Muscle layer of colon (tissue), 2 donors: ENCODE results near the gene GAS2L3.
"Not testable (repeated sequence)": the region's sequence is repeated elsewhere in the genome, so short reads cannot be mapped to it uniquely, and the experiment has no call there.

ENCODE experiments used
- H3K27ac ChIP-seq: one replicate; pipeline ENCODE4 v1.7.0; 2013; ENCODE audit warnings: low read depth, mild to moderate bottlenecking, low read length, moderate library complexity
- H3K27me3 ChIP-seq, 2 donors: one replicate each; pipeline ENCODE4 v1.7.0; 2013; ENCODE audit warnings: low read length in 2 of 2, mild to moderate bottlenecking in 2 of 2; ENCODE audit not compliant: insufficient read depth in 2 of 2, control insufficient read depth in 1 of 2
- H3K36me3 ChIP-seq: one replicate; pipeline ENCODE4 v1.7.0; 2013; ENCODE audit warnings: mild to moderate bottlenecking, low read length; ENCODE audit not compliant: insufficient read depth
- H3K4me1 ChIP-seq: one replicate; pipeline ENCODE4 v1.7.0; 2013; ENCODE audit warnings: mild to moderate bottlenecking, low read length; ENCODE audit not compliant: insufficient read depth
- H3K4me3 ChIP-seq, 2 donors: one replicate each; pipeline ENCODE4 v1.7.0; 2013; ENCODE audit warnings: low read length in 2 of 2, low read depth in 1 of 2, mild to moderate bottlenecking in 1 of 2, moderate library complexity in 1 of 2
- H3K9ac ChIP-seq: one replicate; pipeline ENCODE4 v1.7.0; 2013; ENCODE audit warnings: low read length
- H3K9me3 ChIP-seq: one replicate; pipeline ENCODE4 v1.7.0; 2013; ENCODE audit warnings: mild to moderate bottlenecking, low read length
- donor health status: abdominal sarcoma.
- donor health status: Adenocarcinoma of cecum.

GAS2L3 gene

DNA sequence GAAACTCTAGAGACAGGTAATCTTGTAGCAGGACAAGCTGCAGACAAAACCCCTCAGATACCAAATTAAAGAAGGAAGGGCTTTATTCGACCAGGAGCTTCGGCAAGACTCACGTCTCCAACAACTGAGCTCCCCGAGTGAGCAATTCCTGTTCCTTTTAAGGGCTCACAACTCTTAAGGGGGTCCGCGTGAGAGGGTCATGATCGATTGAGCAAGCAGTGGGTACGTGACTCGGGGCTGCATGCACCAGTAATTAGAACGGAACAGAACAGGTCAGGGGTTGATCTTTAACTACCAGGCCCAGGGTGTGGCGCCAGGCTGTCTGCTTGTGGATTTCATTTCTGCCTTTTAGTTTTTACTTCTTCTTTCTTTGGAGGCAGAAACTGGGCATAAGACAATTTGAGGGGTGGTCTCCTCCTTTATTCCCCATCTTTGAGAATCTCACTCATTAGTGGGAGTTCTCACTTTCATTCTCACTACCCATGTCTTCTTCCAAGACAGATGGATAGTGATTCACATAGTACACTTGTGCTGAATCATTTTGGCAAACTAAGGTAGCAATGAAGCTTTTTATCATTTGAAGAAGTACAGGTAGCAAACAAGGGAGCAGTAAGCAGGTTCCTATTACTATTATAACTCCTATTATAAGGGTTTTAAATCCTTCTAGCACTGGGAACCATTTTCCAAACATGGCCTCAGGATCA lies 59.8 kb downstream of the GAS2L3 start:
- not testable (repeated sequence) for H3K27me3 ChIP-seq, H3K27ac ChIP-seq, H3K36me3 ChIP-seq, H3K9me3 ChIP-seq, H3K4me1 ChIP-seq, H3K9ac ChIP-seq, H3K4me3 ChIP-seq

DNA sequence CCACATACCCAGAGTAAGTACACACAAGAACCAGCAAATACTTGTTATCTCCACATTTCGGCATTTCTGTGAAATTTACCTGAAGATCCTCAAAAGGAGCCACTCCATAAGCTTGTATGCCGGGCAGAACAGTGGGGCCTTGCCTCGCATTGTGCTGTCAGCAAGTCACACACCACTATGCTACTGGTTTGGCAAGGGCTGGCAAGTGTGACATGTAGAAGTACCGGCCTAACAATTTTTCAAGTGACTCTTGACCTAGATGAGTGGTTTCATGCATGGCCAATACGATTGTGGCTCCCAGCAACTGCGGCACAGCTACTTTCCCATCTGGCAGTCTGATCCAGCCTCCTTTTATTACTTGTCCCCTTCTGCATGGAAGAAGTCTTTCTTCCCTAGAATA lies 69.8 kb downstream of the GAS2L3 start:
- Histone ChIP-seq H3K4me3 (no peak overlapping the region), H3K9ac (no peak overlapping the region), H3K27ac (no peak overlapping the region), H3K9me3 (no peaks in the 10 kb centered on the region), H3K27me3 (no peaks in the 10 kb centered on the region), H3K4me1 (no peaks in the 10 kb centered on the region), H3K36me3 (no peaks in the 10 kb centered on the region)

DNA sequence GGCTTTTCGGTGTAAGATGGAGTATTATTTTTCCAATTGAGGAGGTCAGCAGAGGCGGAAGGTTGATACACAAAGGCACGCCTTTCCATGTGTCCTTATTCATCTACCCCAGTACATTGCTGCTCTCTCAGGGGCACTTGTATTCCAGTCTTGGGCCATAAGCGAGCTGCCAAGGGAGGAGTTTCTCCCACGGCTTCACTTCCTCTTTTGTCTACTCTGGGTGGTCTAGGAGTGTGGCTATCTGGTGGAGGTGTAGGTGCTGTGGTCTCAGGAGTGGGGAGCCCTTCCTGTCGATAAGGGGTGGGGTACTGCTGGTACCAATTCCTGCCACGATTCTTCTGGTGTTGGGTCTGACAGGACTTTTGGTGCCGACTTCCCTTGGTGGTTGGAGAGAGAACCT lies 73.4 kb downstream of the GAS2L3 start:
- H3K4me3 ChIP-seq: no peak overlapping the region
- H3K36me3 ChIP-seq: no peaks in the 10 kb centered on the region
- H3K9ac ChIP-seq: no peak overlapping the region
- H3K4me1 ChIP-seq: no peaks in the 10 kb centered on the region
- no peaks in the 10 kb centered on the region for H3K27me3 ChIP-seq
- no peak overlapping the region for H3K27ac ChIP-seq
- H3K9me3 ChIP-seq: no peaks in the 10 kb centered on the region

DNA sequence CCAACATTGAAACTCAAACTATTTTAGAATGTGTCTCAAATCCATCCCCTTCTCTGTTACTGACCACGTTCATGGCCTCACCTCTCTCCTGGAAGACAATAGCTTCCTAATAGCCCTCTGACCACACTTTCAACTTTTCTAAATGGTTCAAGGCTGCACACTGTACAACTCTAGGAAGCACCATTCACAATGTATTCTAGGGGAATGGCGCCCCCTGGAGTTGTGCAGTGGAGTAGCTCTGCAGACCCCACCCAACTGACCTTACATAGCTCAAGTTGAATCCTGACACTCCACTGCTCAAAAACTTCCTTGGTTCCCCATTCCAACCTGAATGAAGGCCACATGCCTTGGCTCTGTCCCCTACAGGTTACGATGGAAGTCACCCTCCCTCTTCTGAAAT lies 77.6 kb downstream of the GAS2L3 start:
- no peaks in the 10 kb centered on the region for H3K9me3 ChIP-seq
- H3K27me3 ChIP-seq: no peaks in the 10 kb centered on the region
- no peaks in the 10 kb centered on the region for H3K4me1 ChIP-seq
- H3K4me3 ChIP-seq: no peak overlapping the region
- H3K27ac ChIP-seq: no peak overlapping the region
- H3K36me3 ChIP-seq: no peaks in the 10 kb centered on the region
- no peak overlapping the region for H3K9ac ChIP-seq

- H3K27ac ChIP-seq: no peak overlapping the region
- no peak overlapping the region for H3K9ac ChIP-seq
- H3K4me3 ChIP-seq: no peak overlapping the region
- no peaks in the 10 kb centered on the region for H3K4me1 ChIP-seq
- no peaks in the 10 kb centered on the region for H3K9me3 ChIP-seq
- no peaks in the 10 kb centered on the region for H3K36me3 ChIP-seq
- H3K27me3 ChIP-seq: no peaks in the 10 kb centered on the region
These were observed 78.2 kb downstream of the GAS2L3 start for GRCh38 chr12:100651694-100652093.

DNA sequence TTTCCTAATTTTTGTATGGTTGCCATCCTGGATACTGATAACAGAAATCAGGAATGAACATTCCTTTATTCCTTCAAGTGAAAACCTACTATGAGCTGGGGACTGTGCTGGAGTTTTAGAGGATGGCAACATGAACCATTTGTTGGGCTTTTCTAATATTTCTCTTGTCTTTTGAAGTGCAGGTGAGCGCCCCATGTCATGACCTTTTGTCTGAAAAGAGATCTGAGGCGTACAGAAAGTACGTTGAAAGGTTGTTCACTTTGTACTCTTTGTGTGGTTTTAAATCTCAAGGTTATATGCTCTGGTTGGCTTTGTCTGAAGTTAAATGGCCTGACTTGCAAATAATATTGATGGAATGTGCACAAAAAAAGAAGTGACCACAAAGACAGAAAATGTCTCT lies 79.0 kb downstream of the GAS2L3 start:
- H3K4me1 ChIP-seq: no peaks in the 10 kb centered on the region
- no peak overlapping the region for H3K4me3 ChIP-seq
- H3K27ac ChIP-seq: no peak overlapping the region
- H3K36me3 ChIP-seq: no peaks in the 10 kb centered on the region
- H3K9me3 ChIP-seq: no peaks in the 10 kb centered on the region
- no peak overlapping the region for H3K9ac ChIP-seq
- H3K27me3 ChIP-seq: no peaks in the 10 kb centered on the region

DNA sequence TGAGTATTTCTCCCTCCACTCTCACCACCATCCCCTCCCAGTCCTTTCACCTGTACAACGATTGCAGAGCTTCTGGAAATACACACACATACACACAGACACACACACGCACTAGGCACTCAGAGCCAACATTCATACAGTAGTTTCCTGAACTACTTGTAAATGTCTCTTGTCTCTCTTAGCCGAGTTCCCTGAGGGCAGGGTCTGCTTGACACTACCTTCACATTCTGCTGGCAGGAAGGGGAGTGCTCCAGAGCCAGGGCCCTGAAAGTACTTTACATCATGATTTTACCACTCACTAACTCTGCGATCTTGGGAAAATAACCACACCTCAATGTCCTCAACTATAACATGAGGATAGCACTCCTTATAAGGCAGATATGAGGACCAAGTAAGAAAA lies 82.7 kb downstream of the GAS2L3 start:
- no peaks in the 10 kb centered on the region for H3K4me1 ChIP-seq
- H3K27me3 ChIP-seq: no peaks in the 10 kb centered on the region
- H3K4me3 ChIP-seq: no peak overlapping the region
- no peaks in the 10 kb centered on the region for H3K9me3 ChIP-seq
- H3K9ac ChIP-seq: no peak overlapping the region
- no peaks in the 10 kb centered on the region for H3K36me3 ChIP-seq
- H3K27ac ChIP-seq: no peak overlapping the region

DNA sequence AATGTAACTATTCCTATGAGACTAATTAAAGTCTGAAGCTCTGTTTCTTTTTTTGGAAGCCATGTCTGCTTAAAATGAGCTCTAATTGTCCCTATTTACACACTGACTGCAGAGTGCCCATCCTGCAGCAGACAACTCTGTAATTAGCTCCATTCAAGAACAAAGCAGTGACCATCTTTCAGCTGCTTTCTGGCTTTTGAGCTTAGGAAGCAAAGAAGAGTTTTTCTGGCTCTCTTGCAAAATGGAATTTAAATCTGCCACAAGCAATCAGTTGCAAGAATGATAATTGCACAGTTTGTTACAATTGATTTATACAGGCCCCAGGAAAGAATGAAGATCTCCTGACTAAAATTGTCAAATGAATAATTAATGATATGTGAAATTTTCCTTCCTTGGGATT lies 83.4 kb downstream of the GAS2L3 start:
- no peaks in the 10 kb centered on the region for H3K36me3 ChIP-seq

GRCh38 chr12:100661300-100661951 lies 87.9 kb downstream of the GAS2L3 start:
- H3K27ac ChIP-seq: no peak overlapping the region
- no peaks in the 10 kb centered on the region for H3K27me3 ChIP-seq
- H3K9ac ChIP-seq: no peak overlapping the region
- no peaks in the 10 kb centered on the region for H3K36me3 ChIP-seq
- no peak overlapping the region for H3K4me3 ChIP-seq
- H3K4me1 ChIP-seq: no peaks in the 10 kb centered on the region
- no peaks in the 10 kb centered on the region for H3K9me3 ChIP-seq

More for the DNA sequence above, 83.4 kb downstream of the GAS2L3 start:
- H3K27me3 ChIP-seq: no peaks in the 10 kb centered on the region
- H3K9ac ChIP-seq: no peak overlapping the region
- H3K4me1 ChIP-seq: no peaks in the 10 kb centered on the region
- no peaks in the 10 kb centered on the region for H3K9me3 ChIP-seq
- no peak overlapping the region for H3K4me3 ChIP-seq
- no peak overlapping the region for H3K27ac ChIP-seq

GRCh38 chr12:100666588-100666987 lies 93.1 kb downstream of the GAS2L3 start:
- Histone ChIP-seq H3K27ac (no peak overlapping the region), H3K27me3 (no peaks in the 10 kb centered on the region), H3K4me3 (no peak overlapping the region), H3K36me3 (no peaks in the 10 kb centered on the region), H3K9ac (no peak overlapping the region), H3K9me3 (no peaks in the 10 kb centered on the region), H3K4me1 (peaks cover 9% of the 10 kb centered on the region)

- Histone ChIP-seq H3K4me1 (peaks cover 9% of the 10 kb centered on the region), H3K36me3 (no peaks in the 10 kb centered on the region), H3K4me3 (no peak overlapping the region), H3K9me3 (no peaks in the 10 kb centered on the region), H3K9ac (no peak overlapping the region), H3K27ac (no peak overlapping the region), H3K27me3 (no peaks in the 10 kb centered on the region)
These were observed 95.6 kb downstream of the GAS2L3 start for GRCh38 chr12:100668945-100669536.

DNA sequence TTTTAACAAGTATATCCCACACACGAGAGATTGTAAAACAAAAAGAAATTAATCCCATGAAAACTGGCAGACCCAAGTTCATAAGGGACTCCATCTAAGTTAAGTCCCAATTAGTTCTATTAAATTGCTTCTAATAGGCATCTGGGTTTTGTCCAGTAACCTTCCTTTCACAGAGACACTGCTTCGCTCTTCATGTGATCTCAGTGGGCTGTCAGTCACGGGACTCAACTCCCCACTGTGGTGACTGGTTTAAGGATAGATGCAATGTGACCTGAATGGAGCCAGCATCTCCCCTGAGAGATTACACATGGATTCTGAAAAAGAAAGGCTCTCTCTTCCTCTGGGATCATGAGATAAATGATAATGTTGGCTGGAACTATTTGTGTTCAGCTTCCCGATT lies 96.4 kb downstream of the GAS2L3 start:
- Histone ChIP-seq H3K27me3 (no peaks in the 10 kb centered on the region), H3K27ac (no peak overlapping the region), H3K4me3 (no peak overlapping the region), H3K9ac (no peak overlapping the region), H3K4me1 (peaks cover 9% of the 10 kb centered on the region), H3K9me3 (no peaks in the 10 kb centered on the region), H3K36me3 (no peaks in the 10 kb centered on the region)
